K562 (cell line): ENCODE measurements around the gene PPT2. TPM values are rescaled to one million over a fixed set of nuclear protein-coding genes. Genes with fewer than 3 reads are reported as not detected.

Experiments
- ATAC-seq: fragments of 200-7000 bp; cut with Tn5 transposase; 3 replicates; pipeline ENCODE4 v1.9.1; 2020; ENCODE audit warnings: moderate library complexity
- BruUV-seq: library from RNA; stranded (reverse); fragments of 400-500 nt; replicated peaks from 2 replicates; lab custom pipeline; 2021; lab: Mats Ljungman, UMichigan
- CTCF ChIA-PET: fragments of 300-600 bp; formaldehyde crosslinking; extraction: SDS; loops from one replicate; lab custom pipeline; 2021; ENCODE audit warnings: low intra/inter-chr PET ratio; lab: Yijun Ruan, JAX
- POLR2A ChIA-PET: fragments of 300-600, 350-650 bp; sonication (Branson Sonifier 250); formaldehyde crosslinking; extraction: SDS; loops from one replicate; lab custom pipeline; 2021; ENCODE audit warnings: antibody characterized with exemption, inconsistent platforms; lab: Yijun Ruan, JAX
- DNase-seq, 4 experiments: peaks; one replicate each; pipeline versions ENCODE4 v3.0.0 to v3.0.0-alpha.2; 2011 to 2018; ENCODE audit warnings: low spot score in 3 of 4, mixed read lengths in 3 of 4; ENCODE audit errors: extremely low read depth in 1 of 4
- FAIRE-seq: peaks from 2 replicates; lab custom pipeline; 2011; peaks lifted over from hg19 to GRCh38; lab: Jason Lieb, UNC
- H2AFZ ChIP-seq: 2 replicates; pipeline ENCODE4 v1.6.0; 2011; ENCODE audit warnings: low read depth, low read length, control low read depth, inconsistent platforms
- H3K27ac ChIP-seq: fragments of 200-600 bp; 3 replicates; pipeline ENCODE4 v1.8.0; 2011; ENCODE audit warnings: low read depth, mild to moderate bottlenecking, control low read depth, inconsistent platforms, low read length, moderate library complexity, mixed read lengths; ENCODE audit errors: extremely low read depth
- H3K27me3 ChIP-seq, 2 experiments: fragments of 300-600 bp in 1 of 2; 2 replicates in 1 of 2; 3 replicates in 1 of 2; pipeline versions ENCODE4 v1.6.0 to v1.8.0; 2011; ENCODE audit warnings: inconsistent platforms in 2 of 2, low read length in 2 of 2, mild to moderate bottlenecking in 1 of 2, mixed read lengths in 1 of 2, moderate library complexity in 1 of 2; ENCODE audit not compliant: control insufficient read depth in 2 of 2, insufficient read depth in 2 of 2
- H3K36me3 ChIP-seq: fragments of 300-600 bp; 3 replicates; pipeline ENCODE4 v1.8.0; 2011; ENCODE audit warnings: mild to moderate bottlenecking, low read length, inconsistent platforms; ENCODE audit not compliant: control insufficient read depth, insufficient read depth
- H3K4me1 ChIP-seq, 2 experiments: fragments of 200-600 bp in 1 of 2; replicated peaks in 1 of 2; 2 replicates in 1 of 2; 3 replicates in 1 of 2; pipeline versions ENCODE4 v1.5.1 to v1.8.0; 2011; ENCODE audit warnings: inconsistent platforms in 2 of 2, low read length in 2 of 2, mild to moderate bottlenecking in 1 of 2, mixed read lengths in 1 of 2, moderate library complexity in 1 of 2; ENCODE audit not compliant: control insufficient read depth in 2 of 2, insufficient read depth in 2 of 2
- H3K4me2 ChIP-seq: 2 replicates; pipeline ENCODE4 v1.6.1; 2011; ENCODE audit warnings: low read length, control low read depth, inconsistent platforms, mixed read lengths; ENCODE audit not compliant: insufficient read depth
- H3K4me3 ChIP-seq: fragments of 200-600 bp; sonication (generic), shearing (Covaris generic); 2 replicates; pipeline ENCODE4 v1.5.1; 2016; ENCODE audit warnings: control low read depth, inconsistent platforms
- H3K79me2 ChIP-seq: fragments of 200-600 bp; 3 replicates; pipeline ENCODE4 v1.8.0; 2011; ENCODE audit warnings: low read length, inconsistent platforms; ENCODE audit not compliant: control insufficient read depth, insufficient read depth
- H3K9ac ChIP-seq, 2 experiments: 2 replicates each; pipeline versions ENCODE4 v1.6.0 to v1.6.1; 2011; ENCODE audit warnings: low read depth in 2 of 2, low read length in 2 of 2, control low read depth in 1 of 2, inconsistent platforms in 1 of 2, mild to moderate bottlenecking in 1 of 2, mixed read lengths in 1 of 2; ENCODE audit not compliant: insufficient read depth in 1 of 2
- H3K9me1 ChIP-seq: one replicate; pipeline ENCODE4 v1.6.0; 2011; ENCODE audit warnings: inconsistent platforms, mild to moderate bottlenecking, low read length, moderate library complexity; ENCODE audit not compliant: control insufficient read depth, insufficient read depth
- H3K9me3 ChIP-seq: replicated peaks from 2 replicates; pipeline ENCODE4 v1.5.1; 2011; ENCODE audit warnings: low read depth, low read length, inconsistent platforms; ENCODE audit not compliant: control insufficient read depth, insufficient read depth
- H4K20me1 ChIP-seq: replicated peaks from 2 replicates; pipeline ENCODE4 v1.6.1; 2011; ENCODE audit warnings: low read length, inconsistent platforms, mixed read lengths; ENCODE audit not compliant: control insufficient read depth, insufficient read depth
- EWSR1 ChIP-seq: fragments of 450-650 bp; IDR thresholded peaks from 2 replicates; pipeline ENCODE4 v1.6.1; 2018; ENCODE audit warnings: borderline replicate concordance, mild to moderate bottlenecking, low read depth, moderate library complexity; ENCODE audit not compliant: partially characterized antibody
- MTA2 ChIP-seq: fragments of 450-650 bp; IDR thresholded peaks from 2 replicates; pipeline ENCODE4 v1.6.1; 2016; ENCODE audit warnings: low read depth
- MTF1 ChIP-seq: fragments of 250-450 bp; sonication (Bioruptor Pico); IDR thresholded peaks from 2 replicates; pipeline ENCODE4 v1.9.0; 2021; ENCODE audit warnings: moderate library complexity, mild to moderate bottlenecking, inconsistent platforms, borderline replicate concordance
- NBN ChIP-seq: fragments of 450-650 bp; IDR thresholded peaks from 2 replicates; pipeline ENCODE4 v1.6.1; 2016; ENCODE audit warnings: low read depth, mild to moderate bottlenecking
- PYGO2 ChIP-seq: fragments of 450-650 bp; IDR thresholded peaks from 2 replicates; pipeline ENCODE4 v1.6.1; 2016; ENCODE audit warnings: mild to moderate bottlenecking, missing genetic modification characterization, moderate library complexity, missing compliant biosample characterization
- RBM34 ChIP-seq: fragments of 200-400 bp; formaldehyde crosslinking; IDR thresholded peaks from 2 replicates; pipeline ENCODE4 v1.6.1; 2018; ENCODE audit warnings: low read length, borderline replicate concordance; ENCODE audit not compliant: insufficient read depth
- RREB1 ChIP-seq: fragments of 250-450 bp; sonication (Bioruptor Pico); IDR thresholded peaks from 2 replicates; pipeline ENCODE4 v1.4.0; 2020
- TCF3 ChIP-seq: sonication (generic); formaldehyde crosslinking; IDR thresholded peaks from 2 replicates; pipeline ENCODE4 v1.4.0; 2020; ENCODE audit warnings: mild to moderate bottlenecking, missing genetic modification reagents
- VEZF1 ChIP-seq: fragments of 200-800 bp; sonication (Bioruptor generic); IDR thresholded peaks from 2 replicates; pipeline ENCODE4 v1.6.1; 2017; ENCODE audit warnings: missing genetic modification characterization, missing compliant biosample characterization
- ZNF695 ChIP-seq: fragments of 450-650 bp; formaldehyde crosslinking; IDR thresholded peaks from 2 replicates; pipeline ENCODE4 v1.4.0; 2020; ENCODE audit warnings: mild to moderate bottlenecking, moderate library complexity
- ZNF764 ChIP-seq: fragments of 250-450 bp; sonication (Bioruptor Pico); IDR thresholded peaks from 2 replicates; pipeline ENCODE4 v1.4.0; 2020; ENCODE audit warnings: low read depth, mild to moderate bottlenecking, moderate library complexity
- ZNF785 ChIP-seq: fragments of 250-450 bp; sonication (Bioruptor Pico); IDR thresholded peaks from 2 replicates; pipeline ENCODE4 v1.4.0; 2020; ENCODE audit warnings: mild to moderate bottlenecking
- WGBS: fragments of 100-300 bp; shearing (Covaris generic); methylation state at CpG from one replicate; pipeline ENCODE4 v1.1.6; 2016; ENCODE audit warnings: low coverage, mixed read lengths; ENCODE audit not compliant: insufficient coverage; ENCODE audit errors: missing lambda C conversion rate; 5-methylcytosine and 5-hydroxymethylcytosine counted together
- in situ Hi-C: fragments of 300-500 bp; cut with MboI; formaldehyde crosslinking; loops from 4 replicates; pipeline ENCODE4 v1.15.0; 2018; ENCODE audit warnings: inconsistent platforms, mixed read lengths
- intact Hi-C: fragments of 100-400 bp; cut with micrococcal nuclease; formaldehyde crosslinking; loops from 2 replicates; pipeline ENCODE4 v1.14.2; 2022
- polyA plus RNA-seq, 8 experiments: library from polyadenylated mRNA; depleted of rRNA in 4 of 8; stranded (reverse) in 5 of 8; unstranded in 3 of 8; fragments of >200 nt; fragmentation: Nextera tagmentation in 2 of 8; fragmentation: Illumina TruSeq in 1 of 8; extraction: Ambion mirVana in 2 of 8; extraction: Trizol in 1 of 8; gene quantifications; 2 replicates each; pipeline versions ENCODE4 v1.2.1 to v1.2.3, GENCODE V29; 2011 to 2014; ENCODE audit warnings: inconsistent platforms in 1 of 8, missing spikeins in 1 of 8
- total RNA-seq, 7 experiments: library from RNA; depleted of rRNA in 6 of 7; stranded (reverse); fragments of >200 nt in 6 of 7; fragmentation: Illumina TruSeq in 2 of 7; extraction: Trizol in 2 of 7; gene quantifications; 2 replicates each; pipeline versions ENCODE4 v1.2.1 to v1.2.3, GENCODE V29; 2011 to 2021; ENCODE audit warnings: low replicate concordance in 1 of 7

Gene PPT2
- total and polyA plus RNA-seq, 9 of the 15 experiments (the other 6 are each of a cell fraction or from before 2014, with no cell fraction given), result 27.4 to 98.8 (median 69.9) TPM

DNA sequence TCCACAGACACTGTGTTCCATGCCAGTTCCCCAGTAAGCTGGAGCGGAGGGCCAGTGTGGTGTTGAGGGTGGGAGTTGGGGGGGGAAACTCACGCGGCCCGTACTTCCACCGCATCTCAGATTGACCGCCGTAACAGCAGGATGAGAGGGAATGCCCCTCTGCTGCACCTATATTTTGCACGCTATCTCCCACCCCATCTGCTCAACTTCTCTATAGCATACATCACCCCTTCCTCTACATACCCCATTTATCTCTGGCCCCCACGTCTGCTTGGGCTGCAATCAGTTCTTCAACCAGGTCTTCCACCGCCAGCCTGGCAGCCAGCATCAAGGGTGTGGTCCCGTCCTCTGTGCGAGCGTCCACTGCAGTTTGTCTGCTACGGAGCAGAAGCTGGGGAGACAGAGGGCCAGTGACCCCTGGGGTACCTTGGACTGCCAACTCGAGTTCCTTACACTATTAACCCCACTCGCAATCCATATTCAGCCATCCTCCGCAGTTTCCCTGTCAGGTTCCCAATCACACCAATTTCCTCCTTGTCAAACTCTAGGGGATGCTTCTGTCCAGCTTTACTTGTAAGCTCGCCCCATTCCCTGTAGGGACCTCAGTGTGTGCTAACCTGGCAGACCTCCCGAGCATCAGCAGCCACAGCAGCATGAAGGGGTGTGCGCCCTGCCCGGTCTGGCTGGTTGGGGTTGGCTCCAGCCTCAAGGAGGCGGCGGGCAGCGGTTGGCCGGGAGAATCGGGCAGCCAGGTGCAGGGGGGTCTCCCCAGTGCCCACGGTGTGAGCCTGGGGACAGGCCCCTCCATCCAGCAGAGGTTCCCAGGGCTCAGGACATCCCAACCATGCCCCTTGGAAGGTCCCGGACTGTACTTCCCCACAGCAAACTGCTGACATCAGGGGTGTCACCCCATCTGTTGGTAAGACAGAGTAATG is 43.0 kb downstream of the PPT2 start (continued):
- TF ChIP-seq VEZF1, result peak; percentile 16; the same call in 1 of the 2 replicates
- peak; percentile 48 for TF ChIP-seq TCF3 (CRISPR knock-in tag)
- 0 out of 2 replicates have a peak, but pooled peaks have one; percentile 2 for TF ChIP-seq NBN
- peak; percentile 18; the same call in 1 of the 2 replicates for TF ChIP-seq PYGO2 (tag)
- TF ChIP-seq MTF1 (CRISPR knock-in tag), result no peak
- TF ChIP-seq, all 486 proteins: peak for 44

DNA sequence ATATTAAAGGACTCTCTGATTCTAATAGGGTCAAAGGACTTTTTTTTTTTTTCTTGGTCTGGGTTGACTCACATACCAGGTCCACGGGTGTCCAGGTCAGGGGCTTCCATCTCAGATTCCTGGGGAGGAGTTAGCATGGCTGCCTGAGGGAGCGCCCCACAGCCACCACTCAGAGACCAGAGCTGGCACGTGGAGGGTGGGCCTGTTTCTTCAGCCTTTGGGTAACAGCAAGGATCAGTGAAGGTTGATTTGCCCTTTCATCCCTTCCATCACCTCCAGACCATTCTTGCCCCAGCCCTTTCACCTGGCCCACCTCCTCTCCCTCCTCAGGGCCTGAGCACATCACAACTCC is 44.4 kb downstream of the PPT2 start:
- intact Hi-C loops (loop anchor here (5.0 to 10.0 kb wide), 2 partner anchors 294 to 774 kb away; partner anchors contain the start of gene ZBTB12), in situ Hi-C loops (no loop called here)
- Histone ChIP-seq H3K79me2 (peaks cover 9% of the 10 kb centered on the region; the same call in 2 of the 3 replicates), H3K4me1 (peaks cover 33 to 43% of the 10 kb centered on the region in 2 experiments), H3K9me3 (no peaks in the 10 kb centered on the region), H3K36me3 (no peaks in the 10 kb centered on the region), H3K27me3 (peaks cover under 1% of the 10 kb centered on the region in 2 experiments; a peak in 3 of 5 replicates), H3K9me1 (no peaks in the 10 kb centered on the region), H3K9ac (peak overlapping the region in 1 of 2 experiments; percentile 2; a peak in 1 of 4 replicates), H3K27ac (no peak overlapping the region), H3K4me2 (no peak overlapping the region), H2AFZ (no peak overlapping the region), H3K4me3 (no peak overlapping the region), H4K20me1 (no peaks in the 10 kb centered on the region)
- 41% methylated on average over 3 of the region's 3 CpGs for WGBS
- no TSS peak for BruUV-seq
- ATAC-seq (no peak), DNase-seq (no peak), FAIRE-seq (no peak)
- CTCF ChIA-PET, result no interaction called here
- POLR2A ChIA-PET, result interaction anchor here (0.7 kb wide), 1 partner anchor 10 kb away, joined by 5 read pairs; no protein-coding TSS in a partner anchor
- TF ChIP-seq ZNF764 (CRISPR knock-in tag), result no peak
- TF ChIP-seq ZNF785 (CRISPR knock-in tag), result no peak
- no peak for TF ChIP-seq RREB1 (CRISPR knock-in tag)
- no peak for TF ChIP-seq ZNF695 (CRISPR knock-in tag)
- no peak for TF ChIP-seq MTA2
- no peak for TF ChIP-seq EWSR1
- TF ChIP-seq RBM34, result no peak
